Measurements from ENCODE around the gene TUFT1.

DNA sequence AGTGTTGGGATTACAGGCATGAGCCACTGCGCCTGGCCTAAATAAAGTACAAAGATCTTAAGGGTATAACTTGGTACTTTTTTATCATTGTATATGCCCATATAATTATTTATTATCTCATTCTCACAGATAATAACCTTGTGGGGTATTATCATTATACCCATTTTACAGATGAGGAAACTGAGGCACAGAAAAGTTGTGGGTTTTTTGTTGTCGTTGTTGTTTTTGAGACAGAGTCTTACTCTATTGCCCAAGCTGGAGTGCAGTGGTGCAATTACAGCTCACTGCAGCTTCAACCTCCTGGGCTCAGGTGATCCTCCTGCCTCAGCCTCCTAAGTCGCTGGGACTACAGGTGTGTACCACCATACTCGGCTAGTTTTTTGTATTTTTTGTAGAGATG is 24.8 kb upstream of the TUFT1 start:
- no peak for TF ChIP-seq POLR2A (IDR thresholded peaks at IDR 0.05; ENCODE audit: extremely low read depth, insufficient read length)
- TF ChIP-seq CTCF (IDR thresholded peaks at IDR 0.05; ENCODE audit: low read depth, low read length) = no peak
- TF ChIP-seq, protein P1, sequence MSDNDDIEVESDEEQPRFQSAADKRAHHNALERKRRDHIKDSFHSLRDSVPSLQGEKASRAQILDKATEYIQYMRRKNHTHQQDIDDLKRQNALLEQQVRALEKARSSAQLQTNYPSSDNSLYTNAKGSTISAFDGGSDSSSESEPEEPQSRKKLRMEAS (IDR thresholded peaks at IDR 0.05; ENCODE audit: low read depth, low read length) = no peak
- TF ChIP-seq MYC (IDR thresholded peaks at IDR 0.05; ENCODE audit: low read depth, low read length) = no peak
